Testis (tissue), 3 donors: ENCODE measurements around the gene DGLUCY. TPM values are rescaled to one million over a fixed set of nuclear protein-coding genes. Genes with fewer than 3 reads are reported as not detected.
A peak's percentile ranks its signal among the peaks of the same experiment; 100 is the strongest.
"Not testable (repeated sequence)": the region's sequence is repeated elsewhere in the genome, so short reads cannot be mapped to it uniquely, and the experiment has no call there.

Experiments used
- DNase-seq: peaks from one replicate; pipeline ENCODE4 v3.0.0-alpha.2; 2019
- H3K27ac ChIP-seq, 2 donors: fragments of 200-600 bp; sonication (generic); one replicate each; pipeline ENCODE4 v1.5.1; 2019
- H3K27me3 ChIP-seq: fragments of 200-600 bp; sonication (generic); one replicate; pipeline ENCODE4 v1.5.1; 2019
- H3K36me3 ChIP-seq: fragments of 200-600 bp; sonication (generic); one replicate; pipeline ENCODE4 v1.5.1; 2017; ENCODE audit warnings: low read depth; ENCODE audit errors: missing control alignments
- H3K4me1 ChIP-seq: fragments of 200-600 bp; sonication (generic); one replicate; pipeline ENCODE4 v1.5.1; 2019
- H3K4me3 ChIP-seq, 2 donors: fragments of 200-600 bp; sonication (generic); one replicate each; pipeline ENCODE4 v1.5.1; 2017 to 2019
- H3K9me3 ChIP-seq: fragments of 200-600 bp; sonication (generic); one replicate; pipeline ENCODE4 v1.5.1; 2017
- POLR2A ChIP-seq: fragments of 450-650 bp; IDR thresholded peaks from one replicate; pipeline ENCODE4 v1.6.1; 2017; ENCODE audit warnings: antibody characterized with exemption, mild to moderate bottlenecking, moderate library complexity
- WGBS, 2 donors: methylation state at CpG; one replicate each; pipeline ENCODE4 v1.1.5; 2018; 5-methylcytosine and 5-hydroxymethylcytosine counted together
- intact Hi-C: fragments of 100-400 bp; cut with DNase I; formaldehyde crosslinking; loops from one replicate; pipeline ENCODE4 v1.15.1; 2023; ENCODE audit warnings: low total_unique reads
- polyA plus RNA-seq: library from polyadenylated mRNA; stranded (reverse); fragments of 350-450 nt; fragmentation: Illumina TruSeq; extraction: RNeasy Lipid Tissue Mini Kit (QIAGEN cat#74804); gene quantifications from one replicate; pipeline ENCODE4 v1.2.3, GENCODE V29; 2014; ENCODE audit warnings: low read depth, low replicate concordance; ENCODE audit not compliant: insufficient read depth
- total RNA-seq, 2 donors: library from RNA; depleted of rRNA; stranded (reverse); fragments of >200 nt; gene quantifications; one replicate each; pipeline ENCODE4 v1.2.3, GENCODE V29; 2016
- TF ChIP-seq, protein P1 (sequence below), 3 experiments: fragments of 450-650 bp in 2 of 3; fragments of 200-600 bp in 1 of 3; sonication (generic) in 1 of 3; IDR thresholded peaks; one replicate each; pipeline ENCODE4 v1.5.1; 2016 to 2019; ENCODE audit warnings: antibody characterized with exemption in 3 of 3, mild to moderate bottlenecking in 2 of 3, moderate library complexity in 1 of 3

DGLUCY gene
- total and polyA plus RNA-seq, 3 donors from 2014 or later, result 77.5 to 161 (median 145) TPM

DNA sequence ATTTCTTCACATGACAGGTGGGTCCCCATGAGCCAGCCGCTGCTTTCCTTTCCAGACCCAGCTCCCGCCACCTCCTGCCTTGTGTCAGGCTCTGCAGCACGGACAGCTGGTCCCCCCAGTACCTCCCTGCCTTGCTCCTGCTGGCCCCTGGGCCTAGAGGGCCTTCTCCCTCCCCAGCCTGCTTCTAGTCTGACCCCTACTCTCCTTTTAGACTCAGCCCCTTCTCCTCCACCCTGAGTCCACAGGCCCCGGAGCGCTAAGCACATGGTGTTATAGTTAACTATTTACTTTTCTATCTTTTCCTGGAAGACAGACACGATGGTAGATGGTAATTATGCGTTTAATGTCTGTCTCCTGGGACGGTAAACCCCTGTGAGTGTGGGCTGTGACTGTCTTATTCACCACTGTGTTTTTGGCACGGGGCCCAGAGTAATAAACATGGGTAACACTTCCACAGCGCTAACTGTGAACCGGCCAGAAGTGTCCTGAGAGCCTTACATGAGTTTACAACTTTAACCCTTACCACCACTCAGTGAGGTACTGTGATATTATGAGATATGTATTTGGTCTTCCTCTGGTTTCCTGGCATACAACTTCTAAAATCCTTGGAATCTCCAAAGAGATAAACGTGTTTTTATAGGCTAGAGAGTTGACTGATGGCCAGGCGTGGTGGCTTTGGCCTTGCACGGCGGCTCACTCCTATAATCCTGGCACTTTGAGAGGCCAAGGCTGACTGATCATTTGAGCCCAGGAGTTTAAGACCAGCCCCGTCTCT is 41.2 kb downstream of the DGLUCY start:
- WGBS, 2 donors, result 44 to 51% methylated on average over 16 of the region's 16 CpGs
- no peaks in the 10 kb centered on the region for H3K9me3 ChIP-seq
- peaks cover 19% of the 10 kb centered on the region for H3K4me1 ChIP-seq
- H3K36me3 ChIP-seq, result no peaks in the 10 kb centered on the region
- intact Hi-C loops, result no loop called here
- H3K4me3 ChIP-seq, result no peak overlapping the region
- H3K27ac ChIP-seq, result no peak overlapping the region
- TF ChIP-seq, protein P1, sequence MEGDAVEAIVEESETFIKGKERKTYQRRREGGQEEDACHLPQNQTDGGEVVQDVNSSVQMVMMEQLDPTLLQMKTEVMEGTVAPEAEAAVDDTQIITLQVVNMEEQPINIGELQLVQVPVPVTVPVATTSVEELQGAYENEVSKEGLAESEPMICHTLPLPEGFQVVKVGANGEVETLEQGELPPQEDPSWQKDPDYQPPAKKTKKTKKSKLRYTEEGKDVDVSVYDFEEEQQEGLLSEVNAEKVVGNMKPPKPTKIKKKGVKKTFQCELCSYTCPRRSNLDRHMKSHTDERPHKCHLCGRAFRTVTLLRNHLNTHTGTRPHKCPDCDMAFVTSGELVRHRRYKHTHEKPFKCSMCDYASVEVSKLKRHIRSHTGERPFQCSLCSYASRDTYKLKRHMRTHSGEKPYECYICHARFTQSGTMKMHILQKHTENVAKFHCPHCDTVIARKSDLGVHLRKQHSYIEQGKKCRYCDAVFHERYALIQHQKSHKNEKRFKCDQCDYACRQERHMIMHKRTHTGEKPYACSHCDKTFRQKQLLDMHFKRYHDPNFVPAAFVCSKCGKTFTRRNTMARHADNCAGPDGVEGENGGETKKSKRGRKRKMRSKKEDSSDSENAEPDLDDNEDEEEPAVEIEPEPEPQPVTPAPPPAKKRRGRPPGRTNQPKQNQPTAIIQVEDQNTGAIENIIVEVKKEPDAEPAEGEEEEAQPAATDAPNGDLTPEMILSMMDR (IDR thresholded peaks at IDR 0.05), result no peak
- TF ChIP-seq POLR2A, result no peak
- peak; percentile 63 for DNase-seq
- H3K27me3 ChIP-seq, result no peaks in the 10 kb centered on the region

DNA sequence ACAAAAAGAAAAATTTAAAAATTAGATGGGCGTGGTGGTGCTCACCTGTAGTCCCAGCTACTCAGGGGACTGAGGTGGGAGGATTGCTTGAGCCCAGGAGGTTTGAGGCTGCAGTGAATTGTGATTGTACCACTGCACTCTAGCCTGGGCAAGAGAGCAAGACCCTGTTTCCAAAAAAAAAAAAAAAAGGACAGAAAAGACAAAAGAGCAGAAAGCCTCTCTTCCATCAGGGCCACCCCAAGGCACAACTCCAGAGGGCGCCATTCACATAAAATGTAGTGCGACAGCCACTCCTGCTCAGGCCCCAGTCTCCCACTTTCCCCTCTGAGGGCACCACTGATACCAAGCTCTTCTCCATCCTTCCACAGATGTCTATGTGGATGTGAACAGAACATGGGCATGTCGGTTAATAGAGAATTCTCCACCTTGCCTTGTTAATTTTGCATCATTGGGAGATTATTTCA is 41.8 kb downstream of the DGLUCY start:
- no peaks in the 10 kb centered on the region for H3K27me3 ChIP-seq
- DNase-seq, result no peak
- no peaks in the 10 kb centered on the region for H3K9me3 ChIP-seq
- 88 to 98% methylated on average over 4 of the region's 4 CpGs for WGBS, 2 donors
- H3K4me1 ChIP-seq, result peaks cover 19% of the 10 kb centered on the region
- no peaks in the 10 kb centered on the region for H3K36me3 ChIP-seq
- no peak overlapping the region for H3K4me3 ChIP-seq
- TF ChIP-seq, protein P1 (IDR thresholded peaks at IDR 0.05), result no peak
- TF ChIP-seq POLR2A, result no peak
- intact Hi-C loops, result no loop called here
- H3K27ac ChIP-seq, result no peak overlapping the region

DNA sequence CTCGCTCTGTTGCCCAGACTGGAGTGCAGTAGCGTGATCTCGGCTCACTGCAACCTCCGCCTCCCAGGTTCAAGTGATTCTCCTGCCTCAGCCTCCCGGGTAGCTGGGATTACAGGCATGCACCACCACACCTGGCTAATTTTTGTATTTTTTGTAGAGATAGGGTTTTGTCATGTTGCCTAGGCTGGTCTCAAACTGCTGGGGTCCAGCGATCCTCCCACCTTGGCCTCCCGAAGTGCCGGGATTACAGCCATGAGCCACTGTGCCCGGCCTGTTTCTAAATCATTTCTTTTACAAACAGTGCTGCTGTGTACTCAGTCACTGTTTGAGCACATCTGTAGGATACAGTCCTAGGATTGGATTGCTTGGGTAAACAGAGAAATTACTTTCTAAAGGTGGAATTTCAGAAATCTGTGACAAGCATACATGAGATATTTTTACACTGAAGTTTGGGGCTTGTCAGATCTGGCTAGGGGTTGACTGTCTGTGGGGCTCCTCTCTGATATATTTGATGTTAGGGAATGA is 42.3 kb downstream of the DGLUCY start:
- H3K9me3 ChIP-seq, H3K36me3 ChIP-seq, H3K27ac ChIP-seq, H3K27me3 ChIP-seq, H3K4me3 ChIP-seq, intact Hi-C loops, DNase-seq: not testable (repeated sequence)
- peaks cover 19% of the 10 kb centered on the region for H3K4me1 ChIP-seq
- WGBS, 2 donors, result 83 to 94% methylated on average over 9 of the region's 9 CpGs

DNA sequence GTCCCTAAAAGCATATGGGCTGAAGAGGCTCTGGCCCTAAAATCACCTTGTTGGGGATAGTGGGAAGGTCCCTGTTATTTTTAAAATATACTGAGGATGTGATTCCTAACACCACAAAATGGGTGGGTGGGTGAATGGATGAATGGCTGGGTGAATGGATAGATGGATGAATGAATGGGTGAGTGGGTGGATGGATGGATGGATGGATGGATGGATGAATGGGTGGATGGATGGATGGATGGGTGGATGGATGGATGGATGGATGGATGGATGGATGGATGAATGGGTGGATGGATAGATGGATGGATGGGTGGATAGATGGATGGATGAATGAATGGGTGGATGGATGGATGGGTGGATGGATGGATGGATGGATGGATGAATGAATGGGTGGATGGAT is 43.0 kb downstream of the DGLUCY start:
- H3K4me1 ChIP-seq, result peaks cover 19% of the 10 kb centered on the region
- H3K9me3 ChIP-seq, H3K27me3 ChIP-seq, intact Hi-C loops, H3K27ac ChIP-seq, H3K36me3 ChIP-seq, H3K4me3 ChIP-seq, DNase-seq: not testable (repeated sequence)

DNA sequence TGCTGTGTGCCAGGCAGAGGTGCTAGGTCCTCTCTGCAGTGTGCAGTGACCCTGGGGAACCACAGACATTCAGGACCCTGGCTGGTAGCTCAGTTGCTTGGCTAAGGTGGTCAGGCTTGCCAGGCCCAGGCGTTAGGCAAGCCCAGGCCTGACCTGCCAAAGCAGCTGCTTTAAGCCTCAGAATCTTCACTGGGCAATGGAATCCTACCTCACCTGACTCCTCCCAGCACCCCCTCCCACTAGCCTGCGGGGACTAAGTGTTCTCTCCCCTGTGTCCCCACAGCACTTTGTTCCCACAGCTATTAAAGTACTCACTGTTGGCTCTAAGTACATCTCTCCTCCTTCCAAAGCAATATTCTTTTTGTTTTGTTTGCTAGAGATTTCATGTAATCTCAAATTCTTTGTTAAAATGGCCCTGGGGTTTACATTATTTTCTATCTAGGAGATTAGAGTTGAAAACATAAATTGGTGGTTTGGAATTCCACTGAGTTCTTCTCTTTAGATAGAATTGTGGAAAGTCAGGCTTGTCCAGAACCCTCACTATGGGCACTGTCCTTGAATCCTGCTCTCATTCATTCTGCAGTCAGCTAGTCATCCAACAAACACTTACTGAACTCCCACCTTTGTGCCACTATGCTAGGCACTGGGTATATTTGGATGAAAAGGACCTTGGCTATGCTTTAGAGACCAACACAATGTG is 44.4 kb downstream of the DGLUCY start:
- no peak overlapping the region for H3K4me3 ChIP-seq
- H3K36me3 ChIP-seq, result no peaks in the 10 kb centered on the region
- peak; percentile 45 for DNase-seq
- peak overlapping the region in 1 of 2 donors; percentile 50 for H3K27ac ChIP-seq
- peaks cover 19% of the 10 kb centered on the region for H3K4me1 ChIP-seq
- intact Hi-C loops, result no loop called here
- H3K27me3 ChIP-seq, result no peaks in the 10 kb centered on the region
- TF ChIP-seq, protein P1 (IDR thresholded peaks at IDR 0.05), result no peak
- TF ChIP-seq POLR2A, result no peak
- H3K9me3 ChIP-seq, result no peaks in the 10 kb centered on the region
- WGBS, 2 donors, result 35 to 38% methylated on average over 1 to 2 of the region's 2 CpGs
